ENCODE data around the gene KLHL6.

DNA sequence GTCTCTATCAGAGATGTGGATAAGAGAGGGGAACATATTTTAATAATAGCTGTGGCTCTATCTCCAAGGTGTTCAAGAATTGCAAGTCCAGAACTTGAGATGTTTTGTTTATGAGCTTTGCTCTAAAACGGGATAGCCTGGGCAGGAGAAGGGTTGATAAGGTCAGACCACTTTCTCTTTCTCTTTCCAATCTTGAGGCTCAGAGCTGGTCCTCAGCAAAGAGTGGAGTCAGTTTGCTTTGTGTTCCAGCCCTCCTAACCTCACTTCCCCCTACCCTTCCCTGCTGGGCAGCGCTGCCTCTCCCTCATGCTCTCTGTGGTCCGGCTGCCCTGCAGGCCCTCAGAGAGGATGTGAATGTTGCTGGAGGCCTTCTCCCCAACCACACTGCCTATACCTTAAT lies 13.8 kb downstream of the KLHL6 start:
- TF ChIP-seq POLR2AphosphoS5 (IDR thresholded peaks at IDR 0.05; ENCODE audit: low read depth, low read length), result no peak
- TF ChIP-seq CTCF (IDR thresholded peaks at IDR 0.05), result no peak
